Stimulated activated CD4-positive, alpha-beta T cell treated with anti-CD3 and anti-CD28 coated beads, Interleukin-1b, Interleukin-23, amount 100 ng/mL, for 24 hours (primary cell): Measurements from ENCODE around the gene C2orf76.
A peak's percentile ranks its signal among the peaks of the same experiment; 100 is the strongest.
"Not testable (repeated sequence)": the region's sequence is repeated elsewhere in the genome, so short reads cannot be mapped to it uniquely, and the experiment has no call there.

Experiments used
- DNase-seq, 4 experiments: peaks; one replicate each; pipeline ENCODE4 v3.0.0-alpha.2; 2020; ENCODE audit warnings: low read depth in 4 of 4, low spot score in 1 of 4

Gene C2orf76

DNA sequence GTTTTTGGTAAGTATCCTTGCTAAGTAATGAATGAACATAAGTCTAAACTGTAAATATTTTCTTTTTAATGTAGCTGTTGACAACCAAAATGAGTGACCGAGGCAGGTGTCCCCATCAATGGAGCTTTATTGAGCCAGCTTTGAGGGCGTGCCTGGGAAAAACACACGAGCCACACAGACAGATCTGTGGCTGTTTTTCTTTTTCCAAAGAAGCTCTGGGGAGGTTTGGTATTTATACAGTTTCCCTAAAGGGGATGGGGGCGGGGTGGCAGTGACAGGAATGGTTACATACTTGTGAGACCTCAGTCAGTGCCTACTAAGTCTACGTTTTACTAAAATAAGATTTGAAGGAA, 11.3 kb upstream of the C2orf76 start:
- DNase-seq, result no peak

- no peak for DNase-seq
These were observed 10.8 kb upstream of the C2orf76 start for GRCh38 chr2:119377294-119377992.

- no peak for DNase-seq
These were observed 10.2 kb upstream of the C2orf76 start for GRCh38 chr2:119376810-119377209.

GRCh38 chr2:119376406-119376805, 9.8 kb upstream of the C2orf76 start:
- DNase-seq, result not testable (repeated sequence)

- DNase-seq, result not testable (repeated sequence)
These were observed 7.5 kb upstream of the C2orf76 start for GRCh38 chr2:119373907-119374745.

DNA sequence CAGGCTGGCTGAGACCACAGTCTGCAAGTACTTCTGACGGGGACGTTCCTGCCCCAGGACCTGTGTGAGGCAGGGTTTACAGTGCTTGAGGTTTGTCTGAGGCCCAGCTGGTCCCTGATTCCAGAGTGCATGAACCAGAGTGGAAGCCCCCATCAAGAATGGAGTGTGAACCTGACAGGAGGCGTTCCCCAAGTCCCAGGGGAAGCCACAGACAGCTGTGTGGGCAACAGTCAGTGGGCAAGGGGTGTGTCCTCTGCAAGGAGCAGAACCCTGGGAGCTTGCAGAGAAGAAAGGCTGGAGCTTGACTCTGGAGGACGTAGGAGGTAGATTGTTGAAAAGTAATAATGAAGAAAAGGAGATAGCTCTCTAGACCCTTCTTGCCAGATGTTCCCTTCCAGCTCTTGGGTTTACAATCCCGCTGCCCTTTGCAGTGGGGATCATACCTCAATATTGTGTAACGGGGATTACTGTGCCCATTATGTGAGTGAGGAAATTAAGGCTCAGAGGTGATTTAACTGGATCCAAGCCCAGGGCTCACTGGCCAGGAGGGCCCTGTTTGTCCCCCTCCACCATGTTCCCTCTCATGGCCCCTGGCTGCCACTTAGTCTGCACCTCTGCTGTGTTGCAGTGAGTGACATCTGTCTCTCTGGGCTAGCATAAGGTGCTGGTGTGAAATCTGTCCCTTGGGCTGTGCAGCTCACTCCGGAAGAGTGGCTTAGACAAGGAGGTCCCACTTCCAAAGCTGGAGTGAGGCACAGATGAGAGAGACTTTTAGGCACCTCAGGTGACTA, 6.3 kb upstream of the C2orf76 start:
- no peak for DNase-seq

GRCh38 chr2:119371111-119371510, 4.5 kb upstream of the C2orf76 start:
- DNase-seq, result no peak

- DNase-seq, result no peak
These were observed 3.2 kb upstream of the C2orf76 start for GRCh38 chr2:119369845-119370244.

DNA sequence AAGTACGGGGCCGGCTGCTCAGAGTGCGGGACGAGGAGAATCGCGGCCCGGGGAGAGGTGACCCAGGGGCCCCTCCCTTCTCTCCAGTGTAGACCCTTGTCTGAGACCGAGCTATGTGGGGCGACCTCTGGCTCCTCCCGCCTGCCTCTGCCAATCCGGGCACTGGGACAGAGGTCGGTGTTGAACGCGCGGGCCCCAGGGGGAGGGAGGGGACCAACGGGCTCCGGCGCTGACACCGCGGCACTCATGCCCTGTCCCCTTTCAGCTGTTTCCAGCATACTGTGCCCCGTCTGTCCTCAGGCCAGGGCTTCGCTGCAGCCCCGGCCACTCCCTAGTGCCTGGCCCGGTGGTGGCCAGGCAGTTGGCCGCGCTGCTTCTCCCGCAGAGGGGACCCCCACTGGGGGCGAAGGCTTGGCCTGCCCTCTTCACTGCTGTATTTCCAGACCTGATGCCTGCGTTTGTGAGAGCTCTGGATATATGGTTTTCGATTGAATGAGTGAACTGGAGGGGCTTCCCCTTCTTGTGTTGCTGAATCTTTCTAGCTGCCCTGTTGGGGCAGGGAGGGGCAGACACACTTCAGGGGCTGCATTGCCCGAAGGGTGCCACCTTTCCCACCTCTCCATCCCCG, 952 bp upstream of the C2orf76 start:
- DNase-seq, result peak in 3 of 4 experiments; percentile 17 to 31 (median 18)

DNA sequence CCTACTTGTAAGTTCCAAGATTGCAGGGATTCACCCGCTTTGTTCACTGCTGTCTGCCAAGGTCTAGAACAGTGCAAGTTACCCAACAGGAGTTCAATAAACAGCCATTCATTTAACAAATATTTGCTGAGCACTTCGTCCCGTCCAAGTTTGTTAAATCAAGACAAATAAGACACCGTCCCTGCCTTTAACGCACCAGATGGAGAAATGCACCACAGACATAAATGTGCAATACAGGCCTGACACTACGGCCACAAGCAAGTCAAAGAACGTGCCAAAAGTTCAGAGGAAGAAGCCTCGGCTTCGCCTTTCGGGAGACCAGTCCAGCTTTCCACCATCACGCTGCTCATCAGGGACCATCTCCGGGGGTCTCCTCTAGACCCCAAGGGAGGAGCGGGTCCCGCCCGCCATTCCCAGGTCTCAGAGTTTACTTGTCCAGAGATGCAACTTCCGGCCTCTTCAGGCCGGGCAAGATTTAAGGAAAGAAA, 429 bp downstream of the C2orf76 start:
- DNase-seq, result no peak

- DNase-seq, result no peak
These were observed 1.2 kb downstream of the C2orf76 start for GRCh38 chr2:119365436-119365835.

GRCh38 chr2:119364798-119365197, 1.8 kb downstream of the C2orf76 start:
- DNase-seq, result no peak

DNA sequence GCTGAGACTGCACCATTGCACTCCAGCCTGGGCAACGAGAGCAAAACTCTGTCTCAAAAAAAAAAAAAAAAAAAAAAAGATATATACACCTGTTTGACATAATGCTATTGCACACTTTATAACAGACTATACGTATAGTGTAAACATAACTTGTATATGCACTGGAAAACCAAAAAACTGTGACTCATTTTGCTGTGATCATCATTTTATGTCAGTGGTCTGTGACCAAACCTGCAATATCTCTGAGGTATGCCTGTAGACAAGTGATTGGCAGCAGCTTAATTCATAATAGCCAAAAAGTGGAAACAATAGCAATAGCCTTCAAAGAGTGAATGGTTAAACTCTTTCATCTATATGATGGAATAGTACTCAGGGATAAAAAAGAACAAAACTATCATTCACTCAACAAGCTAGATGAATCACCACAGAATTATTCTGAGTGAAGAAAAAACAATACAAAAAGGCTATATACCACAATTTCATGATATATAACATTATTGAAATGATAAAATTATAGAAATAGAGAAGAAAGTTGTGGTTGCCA, 6.1 kb downstream of the C2orf76 start:
- DNase-seq, result no peak

DNA sequence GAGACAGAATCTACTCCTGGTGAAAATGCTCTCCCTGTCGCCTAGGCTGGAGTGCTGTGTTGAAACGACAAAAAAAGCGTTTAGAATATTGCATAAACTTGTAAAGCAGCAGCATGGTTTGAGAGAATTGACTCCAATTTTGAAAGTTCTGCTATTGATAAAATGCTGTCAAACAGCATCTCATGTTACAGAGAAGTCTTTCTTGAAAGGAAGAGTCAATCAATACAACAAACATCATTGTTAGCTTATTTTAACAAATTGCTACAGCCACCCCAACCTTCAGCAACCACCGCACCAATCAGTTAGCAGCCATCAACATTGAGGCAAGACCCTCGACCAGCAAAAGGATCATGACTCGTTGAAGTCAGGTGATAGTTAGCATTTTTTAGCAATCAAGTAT, 6.9 kb downstream of the C2orf76 start:
- no peak for DNase-seq

GRCh38 chr2:119354860-119355259, 11.8 kb downstream of the C2orf76 start:
- DNase-seq, result no peak

DNA sequence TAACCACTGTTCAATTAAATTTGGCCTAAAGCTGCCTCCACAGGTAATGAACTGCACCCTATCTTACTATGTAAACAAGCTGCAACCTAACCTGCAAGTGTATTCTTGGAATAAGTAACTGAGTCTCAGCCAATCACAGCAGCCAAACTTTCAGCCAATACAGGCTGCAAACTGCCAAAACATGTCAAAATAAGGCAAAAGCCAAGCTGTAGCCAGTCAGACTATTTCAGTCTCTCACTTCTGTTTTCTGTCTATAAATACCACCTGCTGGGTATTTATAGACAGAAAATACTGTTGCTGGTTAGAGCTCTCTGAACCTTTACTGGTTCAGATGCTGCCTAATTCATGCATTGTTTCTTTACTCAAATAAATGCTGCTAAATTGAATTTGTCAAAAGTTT, 14.3 kb downstream of the C2orf76 start:
- no peak for DNase-seq

DNA sequence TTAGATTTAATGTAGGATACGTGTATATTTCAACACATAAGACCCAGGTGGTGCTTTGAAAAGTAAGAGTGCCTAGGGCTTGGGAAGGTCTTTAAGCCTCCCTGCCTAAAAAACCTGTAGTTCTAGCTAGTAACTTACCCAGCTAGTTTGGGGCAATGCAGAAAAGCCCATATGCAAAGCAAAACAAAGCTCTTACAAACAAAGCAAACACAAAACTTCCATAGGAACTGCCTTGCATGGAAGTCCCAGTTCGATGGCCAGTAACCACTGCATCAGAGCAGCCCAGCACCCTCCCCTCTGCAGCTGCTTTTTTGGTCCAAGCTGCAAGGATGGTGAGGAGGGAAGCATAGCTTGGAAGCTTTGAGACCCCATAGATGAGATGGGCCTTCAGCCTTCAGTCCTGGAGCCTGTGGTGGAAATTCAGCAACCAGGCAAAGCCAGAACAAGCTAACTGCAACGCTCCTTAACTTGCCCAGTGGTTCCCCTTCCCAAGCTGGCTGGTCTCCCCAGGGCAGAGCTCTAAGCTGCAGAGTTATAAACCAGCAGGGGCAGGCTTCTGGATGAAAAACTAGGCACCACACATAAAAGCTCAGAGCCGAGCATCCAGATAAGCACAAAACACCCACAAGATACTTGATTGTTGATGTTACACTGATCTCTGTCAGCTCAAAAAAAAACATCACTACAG, 16.2 kb downstream of the C2orf76 start:
- DNase-seq, result no peak

DNA sequence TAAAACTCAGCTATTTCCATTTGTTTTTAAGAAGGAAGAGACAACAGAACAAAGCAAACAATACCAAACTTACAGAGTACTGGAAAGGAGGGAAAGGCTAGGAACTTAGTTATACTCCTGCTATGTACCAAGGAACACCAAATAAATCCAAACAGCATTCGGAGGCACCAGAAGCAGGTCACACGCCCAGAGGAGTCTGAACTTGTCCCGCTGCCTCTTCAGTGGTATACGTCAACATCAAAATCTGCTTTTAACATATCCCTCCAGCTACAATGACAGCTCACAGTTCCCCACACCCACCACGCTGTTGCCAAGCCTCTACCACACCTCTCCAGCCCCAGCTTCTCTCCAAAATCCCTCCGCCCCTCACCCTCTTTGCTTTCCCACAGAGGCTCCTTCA, 17.3 kb downstream of the C2orf76 start:
- no peak for DNase-seq

DNA sequence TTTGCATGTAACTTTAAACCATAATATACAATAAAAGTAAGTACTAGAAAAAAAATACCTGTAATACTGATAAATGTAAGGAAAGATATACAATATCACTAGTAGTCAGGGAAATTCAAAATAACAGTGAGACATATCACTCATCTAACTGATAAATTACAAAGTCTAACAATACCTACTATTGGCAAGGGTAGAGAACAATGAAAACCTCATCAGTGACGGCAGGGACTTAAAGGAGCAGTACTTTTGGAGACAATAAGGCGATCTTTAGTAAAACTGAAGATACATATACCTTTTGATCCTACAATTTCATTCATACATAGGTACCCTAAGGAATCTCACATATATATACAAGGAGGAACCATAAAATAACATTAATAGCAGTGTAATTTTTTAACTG, 24.9 kb downstream of the C2orf76 start:
- DNase-seq, result no peak

DNA sequence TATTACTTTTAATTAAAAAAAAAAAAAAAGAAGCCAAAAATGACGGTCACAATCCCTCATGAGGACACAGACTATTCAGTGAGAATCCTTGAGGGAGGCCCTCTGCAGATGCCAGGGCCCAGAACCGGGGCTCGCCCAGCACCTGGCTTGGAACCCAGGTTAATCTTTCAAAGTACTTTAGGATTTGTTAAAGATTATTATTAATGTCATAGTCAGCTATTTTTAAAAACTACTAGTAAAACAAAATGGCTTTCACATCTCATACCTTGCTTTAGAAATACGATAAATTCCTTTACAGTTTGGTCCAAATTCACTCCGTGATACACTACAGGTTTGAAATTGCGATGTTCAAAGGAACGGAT, 27.1 kb downstream of the C2orf76 start:
- DNase-seq, result no peak
